ENCODE data around the gene FYB1. TPM values are rescaled to one million over a fixed set of nuclear protein-coding genes. Genes with fewer than 3 reads are reported as not detected.
A peak's percentile ranks its signal among the peaks of the same experiment; 100 is the strongest.

The FYB1 gene
- total RNA-seq, 1 experiment from 2014 or later, result 1.3 TPM

DNA sequence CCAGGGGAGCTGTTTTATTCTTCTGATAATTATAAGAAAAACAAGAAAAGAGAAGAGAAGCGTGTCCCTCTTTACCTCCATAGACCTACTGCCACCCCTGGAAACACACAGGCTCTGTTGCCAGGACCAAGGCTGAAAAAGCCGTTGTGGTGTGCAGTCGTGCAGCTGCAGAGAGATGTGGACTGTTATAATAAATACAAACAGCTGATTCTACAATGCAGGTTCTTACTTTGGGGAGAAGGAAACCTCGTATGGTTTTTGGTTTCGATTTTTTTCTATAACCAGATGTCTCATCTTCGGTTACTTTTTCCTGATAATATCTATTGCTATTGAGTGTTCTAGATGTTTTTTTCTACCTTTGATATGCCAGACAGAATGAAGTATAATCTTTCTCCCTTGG is 28.1 kb downstream of the FYB1 start:
- H3K36me3 ChIP-seq (ENCODE audit: control insufficient read depth, insufficient read depth, low read length), result no peaks in the 10 kb centered on the region
- TF ChIP-seq, protein P1, sequence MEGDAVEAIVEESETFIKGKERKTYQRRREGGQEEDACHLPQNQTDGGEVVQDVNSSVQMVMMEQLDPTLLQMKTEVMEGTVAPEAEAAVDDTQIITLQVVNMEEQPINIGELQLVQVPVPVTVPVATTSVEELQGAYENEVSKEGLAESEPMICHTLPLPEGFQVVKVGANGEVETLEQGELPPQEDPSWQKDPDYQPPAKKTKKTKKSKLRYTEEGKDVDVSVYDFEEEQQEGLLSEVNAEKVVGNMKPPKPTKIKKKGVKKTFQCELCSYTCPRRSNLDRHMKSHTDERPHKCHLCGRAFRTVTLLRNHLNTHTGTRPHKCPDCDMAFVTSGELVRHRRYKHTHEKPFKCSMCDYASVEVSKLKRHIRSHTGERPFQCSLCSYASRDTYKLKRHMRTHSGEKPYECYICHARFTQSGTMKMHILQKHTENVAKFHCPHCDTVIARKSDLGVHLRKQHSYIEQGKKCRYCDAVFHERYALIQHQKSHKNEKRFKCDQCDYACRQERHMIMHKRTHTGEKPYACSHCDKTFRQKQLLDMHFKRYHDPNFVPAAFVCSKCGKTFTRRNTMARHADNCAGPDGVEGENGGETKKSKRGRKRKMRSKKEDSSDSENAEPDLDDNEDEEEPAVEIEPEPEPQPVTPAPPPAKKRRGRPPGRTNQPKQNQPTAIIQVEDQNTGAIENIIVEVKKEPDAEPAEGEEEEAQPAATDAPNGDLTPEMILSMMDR (IDR thresholded peaks at IDR 0.05; ENCODE audit: insufficient read depth in 1 of 2, low read depth in 1 of 2, low read length in 1 of 2, severe bottlenecking in 1 of 2, unreplicated experiment in 1 of 2), result no peak
- Mint-ChIP-seq H3K4me1 (ENCODE audit: low read depth, unreplicated experiment) (peaks cover 48% of the 10 kb centered on the region), H3K4me3 (ENCODE audit: unreplicated experiment) (no peak overlapping the region), H3K9me3 (ENCODE audit: unreplicated experiment) (no peaks in the 10 kb centered on the region), H3K27ac (ENCODE audit: unreplicated experiment) (no peak overlapping the region), H3K27me3 (ENCODE audit: insufficient read depth, unreplicated experiment) (no peaks in the 10 kb centered on the region), H3K36me3 (ENCODE audit: insufficient read depth, unreplicated experiment) (peaks cover 5% of the 10 kb centered on the region)
- POLR2A ChIA-PET, result no interaction called here
- H3K27me3 ChIP-seq (replicated peaks; ENCODE audit: control insufficient read depth, insufficient read depth, low read length), result no peaks in the 10 kb centered on the region
- CTCF ChIA-PET, result interaction anchor here (0.6 kb wide), 1 partner anchor 17 kb away, joined by 4 read pairs; no protein-coding TSS in a partner anchor
- DNase-seq, result no peak
- H3K4me1 ChIP-seq, result peaks cover 75% of the 10 kb centered on the region
- intact Hi-C loops (cut with micrococcal nuclease; ENCODE audit: unreplicated experiment), result loop anchor here (10.0 kb wide), 1 partner anchor 196 kb away; no protein-coding TSS in a partner anchor
- no TSS peak for BruUV-seq (replicated peaks)
- H3K9me3 ChIP-seq, result no peaks in the 10 kb centered on the region
- H3K4me3 ChIP-seq (ENCODE audit: low read depth, low read length), result no peak overlapping the region

DNA sequence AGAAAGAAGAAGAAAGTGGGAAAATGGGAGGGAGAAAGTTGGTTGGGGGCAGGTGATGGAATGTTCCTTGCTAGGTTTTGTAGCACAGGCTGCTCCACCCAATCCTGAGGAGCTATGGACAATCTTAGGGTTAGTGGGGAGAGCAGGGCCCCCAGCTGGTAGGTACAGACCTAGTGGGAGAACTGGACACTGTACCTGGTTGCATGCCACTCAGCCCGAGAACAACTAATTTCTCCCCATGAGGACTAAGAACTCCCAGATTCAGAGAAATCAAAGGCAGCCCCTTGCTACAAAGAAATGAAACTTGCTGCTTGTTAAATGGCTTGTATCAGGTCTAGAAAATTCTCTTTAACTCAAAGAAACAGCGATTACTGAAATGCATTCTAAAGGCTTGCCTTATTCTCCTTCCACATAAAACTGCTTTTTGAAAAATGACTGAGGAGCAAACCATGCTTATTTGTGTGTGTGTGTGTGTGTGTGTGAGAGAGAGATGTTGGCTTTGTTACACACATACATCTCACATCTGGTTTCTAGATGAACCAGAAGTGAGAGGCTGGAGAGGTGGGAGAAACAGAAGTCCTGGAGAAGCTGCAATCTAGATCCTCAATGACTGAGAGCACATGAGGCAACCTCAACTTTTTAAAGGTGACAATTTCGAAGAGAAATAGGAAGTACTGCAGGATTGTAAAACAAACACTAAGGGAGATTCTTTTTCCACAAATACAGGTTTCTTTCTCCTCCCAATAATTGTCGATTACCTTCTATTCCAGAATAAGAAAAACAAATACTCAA is 28.9 kb downstream of the FYB1 start:
- Mint-ChIP-seq H3K36me3 (ENCODE audit: insufficient read depth, unreplicated experiment) (peaks cover 5% of the 10 kb centered on the region), H3K4me3 (ENCODE audit: unreplicated experiment) (no peak overlapping the region), H3K27me3 (ENCODE audit: insufficient read depth, unreplicated experiment) (no peaks in the 10 kb centered on the region), H3K9me3 (ENCODE audit: unreplicated experiment) (peaks cover 5% of the 10 kb centered on the region), H3K4me1 (ENCODE audit: low read depth, unreplicated experiment) (peaks cover 55% of the 10 kb centered on the region), H3K27ac (ENCODE audit: unreplicated experiment) (no peak overlapping the region)
- DNase-seq, result no peak
- no peaks in the 10 kb centered on the region for H3K27me3 ChIP-seq (replicated peaks; ENCODE audit: control insufficient read depth, insufficient read depth, low read length)
- H3K4me1 ChIP-seq, result peaks cover 74% of the 10 kb centered on the region
- no peak overlapping the region for H3K4me3 ChIP-seq (ENCODE audit: low read depth, low read length)
- H3K36me3 ChIP-seq (ENCODE audit: control insufficient read depth, insufficient read depth, low read length), result no peaks in the 10 kb centered on the region
- no peaks in the 10 kb centered on the region for H3K9me3 ChIP-seq
- TF ChIP-seq, protein P1 (IDR thresholded peaks at IDR 0.05; ENCODE audit: insufficient read depth in 1 of 2, low read depth in 1 of 2, low read length in 1 of 2, severe bottlenecking in 1 of 2, unreplicated experiment in 1 of 2), result no peak
- CTCF ChIA-PET, result interaction anchor here (0.6 kb wide), 2 partner anchors 17 to 93 kb away, joined by 3 to 4 read pairs; no protein-coding TSS in a partner anchor
- intact Hi-C loops (cut with micrococcal nuclease; ENCODE audit: unreplicated experiment), result loop anchor here (10.0 kb wide), 1 partner anchor 196 kb away; no protein-coding TSS in a partner anchor
- POLR2A ChIA-PET, result no interaction called here
- no TSS peak for BruUV-seq (replicated peaks)

DNA sequence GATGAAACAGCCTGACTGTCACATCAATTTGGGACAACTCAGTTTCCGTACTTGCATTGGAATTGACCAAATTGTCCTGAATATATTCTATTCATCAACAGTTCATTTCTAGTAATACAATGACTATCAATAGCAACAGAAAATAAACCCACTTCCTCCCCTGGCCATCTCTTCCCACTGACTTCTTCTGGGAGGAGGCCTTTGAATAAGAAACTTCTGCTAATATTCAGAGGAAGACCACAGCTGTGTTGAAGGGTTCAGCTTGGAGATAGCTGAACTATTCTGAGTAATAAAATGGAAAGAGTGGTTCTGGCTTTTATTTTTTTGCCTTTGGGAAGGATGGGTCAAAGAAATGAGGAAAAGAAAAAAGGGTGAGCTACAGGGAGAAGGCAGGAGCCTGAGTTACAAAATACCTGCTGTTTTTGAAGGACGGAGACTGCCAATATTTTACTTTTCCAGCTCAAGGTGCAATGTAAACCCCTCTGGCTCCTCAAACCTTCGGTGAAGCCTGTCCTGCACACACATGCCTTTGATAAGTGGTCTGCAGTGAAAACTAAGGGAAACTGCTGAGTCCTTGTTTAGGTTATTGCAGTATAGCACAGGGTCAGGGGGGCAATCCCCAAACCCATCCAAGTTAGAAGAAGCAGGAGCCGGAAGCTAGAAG is 29.9 kb downstream of the FYB1 start:
- peaks cover 48% of the 10 kb centered on the region for H3K4me1 Mint-ChIP-seq (ENCODE audit: low read depth, unreplicated experiment)
- no peaks in the 10 kb centered on the region for H3K27me3 ChIP-seq (replicated peaks; ENCODE audit: control insufficient read depth, insufficient read depth, low read length)
- intact Hi-C loops (cut with micrococcal nuclease; ENCODE audit: unreplicated experiment), result no loop called here
- no TSS peak for BruUV-seq (replicated peaks)
- no peak for DNase-seq
- no peaks in the 10 kb centered on the region for H3K36me3 ChIP-seq (ENCODE audit: control insufficient read depth, insufficient read depth, low read length)
- ChIA-PET POLR2A (no interaction called here), CTCF (interaction anchor here (0.6 to 0.7 kb wide), 2 partner anchors 37 to 94 kb away, joined by 3 to 4 read pairs; no protein-coding TSS in a partner anchor)
- peaks cover 67% of the 10 kb centered on the region for H3K4me1 ChIP-seq
- H3K27me3 Mint-ChIP-seq (ENCODE audit: insufficient read depth, unreplicated experiment), result no peaks in the 10 kb centered on the region
- H3K4me3 ChIP-seq (ENCODE audit: low read depth, low read length), result no peak overlapping the region
- H3K9me3 ChIP-seq, result no peaks in the 10 kb centered on the region; the same call in 1 of the 2 replicates
- H3K27ac Mint-ChIP-seq (ENCODE audit: unreplicated experiment), result peak overlapping the region; percentile 30
- H3K9me3 Mint-ChIP-seq (ENCODE audit: unreplicated experiment), result peaks cover 10% of the 10 kb centered on the region
- no peak overlapping the region for H3K4me3 Mint-ChIP-seq (ENCODE audit: unreplicated experiment)
- TF ChIP-seq, protein P1 (IDR thresholded peaks at IDR 0.05; ENCODE audit: insufficient read depth in 1 of 2, low read depth in 1 of 2, low read length in 1 of 2, severe bottlenecking in 1 of 2, unreplicated experiment in 1 of 2), result no peak
- H3K36me3 Mint-ChIP-seq (ENCODE audit: insufficient read depth, unreplicated experiment), result peaks cover 5% of the 10 kb centered on the region

All from Caco-2 (cell line).